Activated T-helper 1 cell treated with anti-CD3 and anti-CD28 coated beads, Interleukin-2, amount 50 U/mL, for 16 hours (primary cell): ENCODE data around the gene ZNF414.
"Not testable (repeated sequence)": the region's sequence is repeated elsewhere in the genome, so short reads cannot be mapped to it uniquely, and the experiment has no call there.

ENCODE experiments used
- DNase-seq, 2 donors: peaks; one replicate each; pipeline ENCODE4 v3.0.0-alpha.2; 2020; ENCODE audit warnings: low read depth in 1 of 2, low spot score in 1 of 2

Gene ZNF414

GRCh38 chr19:8518536-8518935, 4.6 kb upstream of the ZNF414 start:
- DNase-seq = no peak

GRCh38 chr19:8517551-8518442, 3.8 kb upstream of the ZNF414 start:
- peak in 1 of 2 donors; percentile 36 for DNase-seq

GRCh38 chr19:8515317-8515716, 1.4 kb upstream of the ZNF414 start:
- peak in 1 of 2 donors; percentile 26 for DNase-seq

- not testable (repeated sequence) for DNase-seq
Measured at GRCh38 chr19:8514505-8515009, 590 bp upstream of the ZNF414 start.

- DNase-seq = no peak
Measured at GRCh38 chr19:8513036-8513686, 806 bp downstream of the ZNF414 start.

GRCh38 chr19:8512115-8512967, 1.6 kb downstream of the ZNF414 start:
- no peak for DNase-seq

- no peak for DNase-seq
Measured at GRCh38 chr19:8511573-8512101, 2.3 kb downstream of the ZNF414 start.

- DNase-seq = no peak
Measured at GRCh38 chr19:8510589-8511115, 3.3 kb downstream of the ZNF414 start.

- DNase-seq = no peak
Measured at GRCh38 chr19:8506402-8506957, 7.5 kb downstream of the ZNF414 start.

- DNase-seq = peak; percentile 43 to 58
Measured at GRCh38 chr19:8505680-8506401, 8.1 kb downstream of the ZNF414 start.

- no peak for DNase-seq
Measured at GRCh38 chr19:8504919-8505318, 9.0 kb downstream of the ZNF414 start.

GRCh38 chr19:8504171-8504570, 9.8 kb downstream of the ZNF414 start:
- no peak for DNase-seq

GRCh38 chr19:8503510-8503909, 10.5 kb downstream of the ZNF414 start:
- DNase-seq = no peak

GRCh38 chr19:8501981-8502380, 12.0 kb downstream of the ZNF414 start:
- DNase-seq = no peak

GRCh38 chr19:8501516-8501915, 12.5 kb downstream of the ZNF414 start:
- no peak for DNase-seq

GRCh38 chr19:8500158-8500557, 13.8 kb downstream of the ZNF414 start:
- no peak for DNase-seq

- no peak for DNase-seq
Measured at GRCh38 chr19:8499048-8499833, 14.7 kb downstream of the ZNF414 start.

GRCh38 chr19:8498295-8498694, 15.7 kb downstream of the ZNF414 start:
- no peak for DNase-seq

- DNase-seq = no peak
Measured at GRCh38 chr19:8494158-8494557, 19.8 kb downstream of the ZNF414 start.
